H1 (cell line): Measurements from ENCODE around the gene RNU4-1. TPM values are rescaled to one million over a fixed set of nuclear protein-coding genes. Genes with fewer than 3 reads are reported as not detected.

ENCODE experiments used
- CTCF ChIA-PET: fragments of 300-600 bp; sonication (Branson Sonifier 250); formaldehyde crosslinking; loops from one replicate; lab custom pipeline; 2021; ENCODE audit not compliant: partially characterized antibody; lab: Charles Lee
- POLR2A ChIA-PET: fragments of 300-600 bp; sonication (Branson Sonifier 250); formaldehyde crosslinking; loops from one replicate; lab custom pipeline; 2021; ENCODE audit warnings: inconsistent platforms; ENCODE audit not compliant: partially characterized antibody; lab: Charles Lee
- DNase-seq, 2 experiments: peaks; one replicate each; pipeline versions ENCODE4 v3.0.0 to v3.0.0-alpha.2; 2010 to 2022; ENCODE audit warnings: low spot score in 2 of 2, low read depth in 1 of 2, mixed read lengths in 1 of 2
- FAIRE-seq: peaks from 2 replicates; lab custom pipeline; 2011; peaks lifted over from hg19 to GRCh38; lab: Jason Lieb, UNC
- H2AFZ ChIP-seq: 2 replicates; pipeline ENCODE4 v1.8.1; 2012; ENCODE audit warnings: low read length, inconsistent platforms
- H2AK5ac ChIP-seq: 2 replicates; pipeline ENCODE4 v1.6.1; 2013; ENCODE audit warnings: low read depth, low read length
- H2BK120ac ChIP-seq: replicated peaks from 2 replicates; pipeline ENCODE3; 2013; ENCODE audit warnings: low read depth, low read length, inconsistent platforms
- H2BK12ac ChIP-seq: 2 replicates; pipeline ENCODE4 v1.6.1; 2013; ENCODE audit warnings: low read depth, low read length
- H2BK15ac ChIP-seq: 2 replicates; pipeline ENCODE4 v1.6.1; 2013; ENCODE audit warnings: low read length
- H2BK20ac ChIP-seq: 2 replicates; pipeline ENCODE4 v1.6.1; 2013; ENCODE audit warnings: low read length
- H2BK5ac ChIP-seq: 2 replicates; pipeline ENCODE4 v1.6.1; 2013; ENCODE audit warnings: low read depth, low read length
- H3K14ac ChIP-seq: 2 replicates; pipeline ENCODE4 v1.6.1; 2013; ENCODE audit warnings: inconsistent platforms; ENCODE audit not compliant: insufficient read length
- H3K18ac ChIP-seq: 2 replicates; pipeline ENCODE4 v1.6.1; 2013; ENCODE audit warnings: low read length; ENCODE audit errors: extremely low read depth
- H3K23ac ChIP-seq: 2 replicates; pipeline ENCODE4 v1.6.1; 2013; ENCODE audit warnings: inconsistent platforms; ENCODE audit not compliant: insufficient read length
- H3K23me2 ChIP-seq: 2 replicates; pipeline ENCODE4 v1.6.1; 2013; ENCODE audit warnings: low read depth, low read length
- H3K27ac ChIP-seq: 2 replicates; pipeline ENCODE4 v1.6.1; 2011; ENCODE audit warnings: low read depth, low read length, inconsistent platforms
- H3K27me3 ChIP-seq, 4 experiments: replicated peaks in 1 of 4; 1 replicate in 1 of 4; 2 replicates in 3 of 4; pipeline versions ENCODE4 v1.6.1 to v1.8.1; 2011 to 2013; ENCODE audit warnings: low read length in 3 of 4, mild to moderate bottlenecking in 3 of 4, inconsistent platforms in 2 of 4, mixed read lengths in 2 of 4, moderate library complexity in 1 of 4; ENCODE audit not compliant: control insufficient read depth in 3 of 4, insufficient read depth in 3 of 4; ENCODE audit errors: extremely low read depth in 1 of 4
- H3K36me3 ChIP-seq, 4 experiments: 2 replicates each; pipeline versions ENCODE4 v1.6.1 to v1.8.1; 2011 to 2013; ENCODE audit warnings: mild to moderate bottlenecking in 4 of 4, low read length in 3 of 4, moderate library complexity in 2 of 4, control low read depth in 1 of 4, inconsistent platforms in 1 of 4; ENCODE audit not compliant: insufficient read depth in 4 of 4, control insufficient read depth in 2 of 4
- H3K4ac ChIP-seq: replicated peaks from 2 replicates; pipeline ENCODE3; 2013; ENCODE audit warnings: low read length, low read depth, mixed read lengths, inconsistent platforms; ENCODE audit not compliant: insufficient read length
- H3K4me1 ChIP-seq, 4 experiments: replicated peaks in 1 of 4; 1 replicate in 1 of 4; 2 replicates in 3 of 4; pipeline versions ENCODE4 v1.6.1 to v1.8.1; 2011 to 2013; ENCODE audit warnings: low read length in 3 of 4, inconsistent platforms in 2 of 4, mixed read lengths in 1 of 4; ENCODE audit not compliant: insufficient read depth in 4 of 4, control insufficient read depth in 3 of 4
- H3K4me2 ChIP-seq, 2 experiments: 2 replicates each; pipeline versions ENCODE4 v1.6.1 to v1.8.1; 2011 to 2013; ENCODE audit warnings: low read depth in 2 of 2, low read length in 2 of 2, control low read depth in 1 of 2, inconsistent platforms in 1 of 2, mild to moderate bottlenecking in 1 of 2; ENCODE audit not compliant: insufficient read depth in 1 of 2
- H3K4me3 ChIP-seq, 4 experiments: fragments of 200-600, 300-600 bp in 1 of 4; sonication (generic), shearing (Covaris generic), sonication (Bioruptor Twin) in 1 of 4; 2 replicates each; pipeline versions ENCODE4 v1.5.1 to v1.8.1; 2011 to 2016; ENCODE audit warnings: low read length in 4 of 4, low read depth in 3 of 4, control low read depth in 2 of 4, inconsistent platforms in 2 of 4, mild to moderate bottlenecking in 2 of 4, mixed read lengths in 1 of 4, moderate library complexity in 1 of 4; ENCODE audit not compliant: insufficient read depth in 2 of 4; ENCODE audit errors: extremely low read depth in 1 of 4
- H3K56ac ChIP-seq: replicated peaks from 2 replicates; pipeline ENCODE3; 2013; ENCODE audit warnings: low read depth, mild to moderate bottlenecking, mixed read lengths, low read length, inconsistent platforms; ENCODE audit not compliant: insufficient read length
- H3K79me1 ChIP-seq: 2 replicates; pipeline ENCODE4 v1.6.1; 2013; ENCODE audit warnings: low read depth, low read length, control low read depth
- H3K79me2 ChIP-seq, 2 experiments: 2 replicates each; pipeline versions ENCODE4 v1.6.1 to v1.8.1; 2012 to 2013; ENCODE audit warnings: low read length in 2 of 2, mild to moderate bottlenecking in 2 of 2, inconsistent platforms in 1 of 2; ENCODE audit not compliant: insufficient read depth in 2 of 2, control insufficient read depth in 1 of 2
- H3K9ac ChIP-seq, 4 experiments: replicated peaks in 1 of 4; 1 replicate in 1 of 4; 2 replicates in 3 of 4; pipeline versions ENCODE4 v1.6.1 to v1.8.1; 2011 to 2013; ENCODE audit warnings: low read depth in 3 of 4, low read length in 3 of 4, control low read depth in 2 of 4, mild to moderate bottlenecking in 2 of 4, moderate library complexity in 2 of 4, inconsistent platforms in 1 of 4; ENCODE audit errors: extremely low read depth in 1 of 4
- H3K9me3 ChIP-seq, 2 experiments: 2 replicates each; pipeline versions ENCODE4 v1.6.1 to v1.8.1; 2012 to 2013; ENCODE audit warnings: mild to moderate bottlenecking in 2 of 2, moderate library complexity in 2 of 2, control low read depth in 1 of 2, inconsistent platforms in 1 of 2, low read depth in 1 of 2, low read length in 1 of 2, mixed read lengths in 1 of 2; ENCODE audit not compliant: insufficient read depth in 2 of 2
- H4K20me1 ChIP-seq, 2 experiments: replicated peaks in 1 of 2; 2 replicates each; pipeline versions ENCODE3 to v1.8.1; 2011 to 2013; ENCODE audit warnings: inconsistent platforms in 2 of 2, low read length in 2 of 2, mild to moderate bottlenecking in 1 of 2; ENCODE audit not compliant: insufficient read depth in 2 of 2, control insufficient read depth in 1 of 2
- H4K5ac ChIP-seq: 2 replicates; pipeline ENCODE4 v1.6.1; 2013; ENCODE audit warnings: low read length, low read depth, mixed read lengths, inconsistent platforms; ENCODE audit not compliant: insufficient read length
- H4K8ac ChIP-seq: 2 replicates; pipeline ENCODE4 v1.8.0; 2013; ENCODE audit warnings: mild to moderate bottlenecking, moderate library complexity, low read length, inconsistent platforms; ENCODE audit not compliant: insufficient read depth; ENCODE audit errors: extremely low read depth
- H4K91ac ChIP-seq: replicated peaks from 2 replicates; pipeline ENCODE3; 2013; ENCODE audit warnings: low read length, mixed read lengths, inconsistent platforms; ENCODE audit not compliant: insufficient read length
- EZH2 ChIP-seq: fragments of 200-600 bp; sonication (generic); IDR thresholded peaks from 2 replicates; pipeline ENCODE4 v1.7.1; 2012; ENCODE audit warnings: low read depth, mild to moderate bottlenecking, moderate library complexity, low read length, inconsistent platforms; ENCODE audit not compliant: severe bottlenecking
- KDM1A ChIP-seq: fragments of 200-600, 300-600 bp; sonication (generic); IDR thresholded peaks from 2 replicates; pipeline ENCODE4 v1.7.1; 2016; ENCODE audit warnings: mild to moderate bottlenecking, low read length, borderline replicate concordance
- KDM4A ChIP-seq: IDR thresholded peaks from one replicate; pipeline ENCODE4 v1.7.1; 2012; ENCODE audit warnings: low read depth, mild to moderate bottlenecking, moderate library complexity, low read length, inconsistent platforms; ENCODE audit not compliant: severe bottlenecking
- WGBS, 2 experiments: shearing (Covaris generic) in 1 of 2; methylation state at CpG; one replicate each; pipeline versions ENCODE4 v1.1.6 to v1.1.7; 2013 to 2015; ENCODE audit warnings: low lambda C conversion rate in 2 of 2, mixed read lengths in 2 of 2, inconsistent platforms in 1 of 2, low coverage in 1 of 2, missing lambda C conversion rate in 1 of 2; ENCODE audit not compliant: insufficient replicate concordance in 2 of 2, insufficient coverage in 1 of 2, insufficient read length in 1 of 2; ENCODE audit errors: extremely low coverage in 1 of 2, missing lambda C conversion rate in 1 of 2; 5-methylcytosine and 5-hydroxymethylcytosine counted together
- polyA plus RNA-seq, 7 experiments: library from polyadenylated mRNA; depleted of rRNA in 3 of 7; stranded (reverse) in 5 of 7; unstranded in 2 of 7; fragments of >200 nt in 5 of 7; fragments of 200-250 nt in 2 of 7; gene quantifications; 1 replicate in 5 of 7; 2 replicates in 1 of 7; 4 replicates in 1 of 7; pipeline versions ENCODE4 v1.2.1 to v1.2.3, GENCODE V29; 2011 to 2013; ENCODE audit warnings: missing spikeins in 2 of 7, mixed read lengths in 2 of 7
- total RNA-seq: library from RNA; stranded (reverse); fragmentation: NEBNext Ultra II Directional; extraction: Animal tissue kit (Norgen Biotek cat#: 25700); gene quantifications from 2 replicates; pipeline ENCODE4 v1.2.1, GENCODE V29; 2021

Gene RNU4-1
- total and polyA plus RNA-seq, 2 of the 8 experiments (the other 6 are each of a cell fraction or from before 2014, with no cell fraction given), result under 0.01 to 1,424 TPM

- TF ChIP-seq KDM4A, result no peak
- TF ChIP-seq EZH2, result no peak
- no peak for TF ChIP-seq KDM1A
- H2AK5ac ChIP-seq, result no peak overlapping the region
- no peak overlapping the region for H4K5ac ChIP-seq
- ChIA-PET POLR2A (interaction anchor here (1.9 kb wide), 1 partner anchor 40 kb away, joined by 7 read pairs; the partner anchor contains the start of gene RNU4-2), CTCF (interaction anchor here (0.9 to 2.3 kb wide), 8 partner anchors 16 to 136 kb away, joined by 3 to 8 read pairs (median 3); no protein-coding TSS in a partner anchor)
- H3K9ac ChIP-seq, result no peak overlapping the region
- no peak overlapping the region for H3K18ac ChIP-seq
- no peaks in the 10 kb centered on the region for H3K36me3 ChIP-seq
- H4K20me1 ChIP-seq, result no peaks in the 10 kb centered on the region
- H3K9me3 ChIP-seq, result peaks cover 3 to 9% of the 10 kb centered on the region in 2 experiments
- H3K23me2 ChIP-seq, result peaks cover 2% of the 10 kb centered on the region; the same call in 1 of the 2 replicates
- FAIRE-seq (no peak), DNase-seq (no peak)
- H2BK120ac ChIP-seq, result no peak overlapping the region
- WGBS, 2 experiments, result 84% methylated on average over 5 of the region's 5 CpGs; no CpG with 5 or more reads in 1 of the 2 experiments
- H3K27ac ChIP-seq, result no peak overlapping the region
- H2BK5ac ChIP-seq, result no peak overlapping the region
- no peaks in the 10 kb centered on the region; a peak in 1 of 7 replicates for H3K27me3 ChIP-seq
- H4K91ac ChIP-seq, result no peak overlapping the region
- H3K56ac ChIP-seq, result no peak overlapping the region
- no peak overlapping the region for H2BK15ac ChIP-seq
- H2AFZ ChIP-seq, result no peak overlapping the region
- no peak overlapping the region for H3K4me3 ChIP-seq
- no peaks in the 10 kb centered on the region for H3K79me1 ChIP-seq
- H3K4me2 ChIP-seq, result no peak overlapping the region
- no peak overlapping the region for H3K14ac ChIP-seq
- H2BK20ac ChIP-seq, result no peak overlapping the region
- H3K4ac ChIP-seq, result no peak overlapping the region
- H2BK12ac ChIP-seq, result no peak overlapping the region
- no peaks in the 10 kb centered on the region for H3K4me1 ChIP-seq
- H3K79me2 ChIP-seq, result no peaks in the 10 kb centered on the region
- H4K8ac ChIP-seq, result no peak overlapping the region
- no peak overlapping the region for H3K23ac ChIP-seq
These were observed 39.0 kb upstream of the RNU4-1 start for GRCh38 chr12:120332041-120332440.
